Colonic mucosa (tissue), 4 donors: ENCODE data around the gene RASGRF1. TPM values are rescaled to one million over a fixed set of nuclear protein-coding genes. Genes with fewer than 3 reads are reported as not detected.

Experiments used
- DNase-seq: peaks from one replicate; pipeline ENCODE4 v3.0.0-alpha.2; 2020
- H3K27ac ChIP-seq: fragments of 200-600 bp; one replicate; pipeline ENCODE4 v1.8.0; 2021
- H3K27me3 ChIP-seq: fragments of 200-600 bp; one replicate; pipeline ENCODE4 v1.8.0; 2021
- H3K36me3 ChIP-seq: fragments of 200-600 bp; one replicate; pipeline ENCODE4 v1.8.0; 2021
- H3K4me1 ChIP-seq: fragments of 200-600 bp; one replicate; pipeline ENCODE4 v1.8.0; 2021; ENCODE audit warnings: mild to moderate bottlenecking
- H3K4me3 ChIP-seq: fragments of 200-600 bp; one replicate; pipeline ENCODE4 v1.8.0; 2021
- H3K9ac ChIP-seq, 2 donors: one replicate each; pipeline ENCODE4 v1.7.0; 2013; ENCODE audit warnings: control low read depth in 2 of 2, low read depth in 2 of 2, low read length in 2 of 2
- H3K9me3 ChIP-seq: fragments of 200-600 bp; one replicate; pipeline ENCODE4 v1.8.0; 2021
- CTCF ChIP-seq: fragments of 200-600 bp; IDR thresholded peaks from one replicate; pipeline ENCODE4 v1.8.0; 2022; ENCODE audit warnings: antibody characterized with exemption, mild to moderate bottlenecking
- intact Hi-C: fragments of 100-400 bp; cut with DNase I; formaldehyde crosslinking; loops from one replicate; pipeline ENCODE4 v1.14.1; 2022
- total RNA-seq, 2 donors: library from RNA; stranded (reverse); fragmentation: NEBNext Ultra II Directional in 1 of 2; extraction: Animal tissue kit (Norgen Biotek cat#: 25700) in 1 of 2; gene quantifications; one replicate each; pipeline ENCODE4 v1.2.1, GENCODE V29; 2021
- donor health status: healthy.
- donor health status: DM: no; HTN: no; CAD: no.
- donor health status: DM: no; HTN: no; CAD: no.

The RASGRF1 gene
- total RNA-seq, 2 donors from 2014 or later: 0.15 to 0.56 TPM

GRCh38 chr15:79089331-79089889, 1.2 kb downstream of the RASGRF1 start:
- Histone ChIP-seq H3K9ac (no peak overlapping the region), H3K4me1 (no peaks in the 10 kb centered on the region), H3K36me3 (no peaks in the 10 kb centered on the region), H3K27ac (no peak overlapping the region), H3K4me3 (no peak overlapping the region), H3K9me3 (no peaks in the 10 kb centered on the region), H3K27me3 (peaks cover 31% of the 10 kb centered on the region)
- intact Hi-C loops: no loop called here
- DNase-seq: no peak
- TF ChIP-seq CTCF: no peak

GRCh38 chr15:79088426-79089205, 2.0 kb downstream of the RASGRF1 start:
- TF ChIP-seq CTCF: no peak
- intact Hi-C loops: no loop called here
- H3K27me3 ChIP-seq: peaks cover 31% of the 10 kb centered on the region
- H3K9ac ChIP-seq: no peak overlapping the region
- H3K4me1 ChIP-seq: no peaks in the 10 kb centered on the region
- no peaks in the 10 kb centered on the region for H3K9me3 ChIP-seq
- no peaks in the 10 kb centered on the region for H3K36me3 ChIP-seq
- DNase-seq: no peak
- H3K27ac ChIP-seq: no peak overlapping the region
- no peak overlapping the region for H3K4me3 ChIP-seq

- H3K9ac ChIP-seq: no peak overlapping the region
- no peaks in the 10 kb centered on the region for H3K4me1 ChIP-seq
- H3K27ac ChIP-seq: no peak overlapping the region
- no peak for DNase-seq
- no peaks in the 10 kb centered on the region for H3K36me3 ChIP-seq
- no peaks in the 10 kb centered on the region for H3K9me3 ChIP-seq
- intact Hi-C loops: no loop called here
- H3K27me3 ChIP-seq: peaks cover 31% of the 10 kb centered on the region
- H3K4me3 ChIP-seq: no peak overlapping the region
- no peak for TF ChIP-seq CTCF
Observed at GRCh38 chr15:79086814-79087213, 3.8 kb downstream of the RASGRF1 start.

- Histone ChIP-seq H3K9ac (no peak overlapping the region), H3K36me3 (no peaks in the 10 kb centered on the region), H3K4me3 (no peak overlapping the region), H3K27me3 (peaks cover 10% of the 10 kb centered on the region), H3K27ac (no peak overlapping the region), H3K9me3 (no peaks in the 10 kb centered on the region), H3K4me1 (no peaks in the 10 kb centered on the region)
- intact Hi-C loops: no loop called here
- no peak for TF ChIP-seq CTCF
- DNase-seq: no peak
Observed at GRCh38 chr15:79084308-79084968, 6.1 kb downstream of the RASGRF1 start.

- no peak for TF ChIP-seq CTCF
- no peaks in the 10 kb centered on the region for H3K27me3 ChIP-seq
- no peak overlapping the region for H3K27ac ChIP-seq
- no peaks in the 10 kb centered on the region for H3K4me1 ChIP-seq
- H3K36me3 ChIP-seq: no peaks in the 10 kb centered on the region
- no peaks in the 10 kb centered on the region for H3K9me3 ChIP-seq
- no peak overlapping the region for H3K4me3 ChIP-seq
- intact Hi-C loops: no loop called here
- H3K9ac ChIP-seq: no peak overlapping the region
- no peak for DNase-seq
Observed at GRCh38 chr15:79083154-79083553, 7.4 kb downstream of the RASGRF1 start.
